ENCODE data around the gene FAM3C.
"Not testable (repeated sequence)": the region's sequence is repeated elsewhere in the genome, so short reads cannot be mapped to it uniquely, and the experiment has no call there.

- not testable (repeated sequence) for TF ChIP-seq TAF7 (optimal IDR thresholded peaks at IDR 0.05; ENCODE audit: borderline replicate concordance, low read depth, low read length); CBX8 (IDR thresholded peaks at IDR 0.05; ENCODE audit: borderline replicate concordance, low read depth, low read length); POLR2AphosphoS5 (IDR thresholded peaks at IDR 0.05; ENCODE audit: low read depth, low read length); JUND (IDR thresholded peaks at IDR 0.05; ENCODE audit: low read length); POLR2A (IDR thresholded peaks at IDR 0.05; ENCODE audit: control extremely low read depth in 1 of 2, low read depth in 2 of 2, low read length in 2 of 2)
Measured at GRCh38 chr7:121421743-121422142, 25.6 kb upstream of the FAM3C start.
